AG20443 (cell line): Measurements from ENCODE around the gene PRSS23.
"Not testable (repeated sequence)": the region's sequence is repeated elsewhere in the genome, so short reads cannot be mapped to it uniquely, and the experiment has no call there.

Experiments
- DNase-seq: peaks from one replicate; pipeline ENCODE4 v3.0.0; 2012; ENCODE audit warnings: low spot score, mixed read lengths

PRSS23 gene

GRCh38 chr11:86800076-86800959, at the start of gene PRSS23:
TSS of gene PRSS23 (plus strand) at chr11:86800542. CDS start at chr11:86807644, 7,102 bp downstream.
- peak; percentile 93 for DNase-seq

GRCh38 chr11:86753459-86753858, 46.9 kb upstream of the PRSS23 start:
- DNase-seq, result no peak

- DNase-seq, result no peak
These were observed 45.2 kb upstream of the PRSS23 start for GRCh38 chr11:86755146-86755545.

GRCh38 chr11:86758171-86758570, 42.2 kb upstream of the PRSS23 start:
- DNase-seq, result no peak

- DNase-seq, result no peak
These were observed 39.8 kb upstream of the PRSS23 start for GRCh38 chr11:86760577-86760976.

GRCh38 chr11:86761978-86762377, 38.4 kb upstream of the PRSS23 start:
- peak; percentile 70 for DNase-seq

- no peak for DNase-seq
These were observed 35.1 kb upstream of the PRSS23 start for GRCh38 chr11:86765203-86765602.

- no peak for DNase-seq
These were observed 34.5 kb upstream of the PRSS23 start for GRCh38 chr11:86765878-86766277.

- DNase-seq, result peak; percentile 29
These were observed 31.1 kb upstream of the PRSS23 start for GRCh38 chr11:86769219-86769618.

- DNase-seq, result not testable (repeated sequence)
These were observed 29.8 kb upstream of the PRSS23 start for GRCh38 chr11:86770473-86771027.

- no peak for DNase-seq
These were observed 27.3 kb upstream of the PRSS23 start for GRCh38 chr11:86772999-86773398.

- DNase-seq, result no peak
These were observed 26.7 kb upstream of the PRSS23 start for GRCh38 chr11:86773513-86774252.

GRCh38 chr11:86774417-86774816, 25.9 kb upstream of the PRSS23 start:
- DNase-seq, result no peak

GRCh38 chr11:86775361-86775760, 25.0 kb upstream of the PRSS23 start:
- no peak for DNase-seq

GRCh38 chr11:86781546-86781945, 18.8 kb upstream of the PRSS23 start:
- DNase-seq, result no peak

- no peak for DNase-seq
These were observed 17.6 kb upstream of the PRSS23 start for GRCh38 chr11:86782742-86783141.

- DNase-seq, result no peak
These were observed 16.7 kb upstream of the PRSS23 start for GRCh38 chr11:86783661-86784060.

- peak; percentile 29 for DNase-seq
These were observed 16.1 kb upstream of the PRSS23 start for GRCh38 chr11:86784241-86784681.

- peak; percentile 29 for DNase-seq
These were observed 14.8 kb upstream of the PRSS23 start for GRCh38 chr11:86785576-86785975.

GRCh38 chr11:86787018-86787536, 13.3 kb upstream of the PRSS23 start:
- DNase-seq, result no peak

GRCh38 chr11:86787656-86788055, 12.7 kb upstream of the PRSS23 start:
- DNase-seq, result no peak

- DNase-seq, result no peak
These were observed 10.1 kb upstream of the PRSS23 start for GRCh38 chr11:86790195-86790725.
